Suprapubic skin (tissue), 4 donors: ENCODE measurements around the gene RNASEL.

Experiments used
- CTCF ChIP-seq, 2 donors: fragments of 200-600 bp in 1 of 2; fragments of 450-650 bp in 1 of 2; sonication (generic) in 1 of 2; IDR thresholded peaks; one replicate each; pipeline ENCODE4 v1.5.1; 2016 to 2019; ENCODE audit warnings: antibody characterized with exemption in 2 of 2, mild to moderate bottlenecking in 1 of 2, moderate library complexity in 1 of 2
- POLR2A ChIP-seq, 2 donors: fragments of 450-650 bp; IDR thresholded peaks; one replicate each; pipeline ENCODE4 v1.6.1; 2017; ENCODE audit warnings: antibody characterized with exemption in 2 of 2, mild to moderate bottlenecking in 2 of 2, moderate library complexity in 2 of 2
- POLR2AphosphoS5 ChIP-seq, 3 donors: sonication (generic); formaldehyde crosslinking; IDR thresholded peaks; one replicate each; pipeline ENCODE4 v1.6.1; 2017; ENCODE audit warnings: antibody characterized with exemption in 3 of 3

GRCh38 chr1:182575540-182576149, 13.4 kb downstream of the RNASEL start:
- TF ChIP-seq POLR2AphosphoS5 (IDR thresholded peaks at IDR 0.05) (no peak), CTCF (IDR thresholded peaks at IDR 0.05) (no peak), POLR2A (IDR thresholded peaks at IDR 0.05) (no peak)
